ENCODE results near the gene POPDC3.

DNA sequence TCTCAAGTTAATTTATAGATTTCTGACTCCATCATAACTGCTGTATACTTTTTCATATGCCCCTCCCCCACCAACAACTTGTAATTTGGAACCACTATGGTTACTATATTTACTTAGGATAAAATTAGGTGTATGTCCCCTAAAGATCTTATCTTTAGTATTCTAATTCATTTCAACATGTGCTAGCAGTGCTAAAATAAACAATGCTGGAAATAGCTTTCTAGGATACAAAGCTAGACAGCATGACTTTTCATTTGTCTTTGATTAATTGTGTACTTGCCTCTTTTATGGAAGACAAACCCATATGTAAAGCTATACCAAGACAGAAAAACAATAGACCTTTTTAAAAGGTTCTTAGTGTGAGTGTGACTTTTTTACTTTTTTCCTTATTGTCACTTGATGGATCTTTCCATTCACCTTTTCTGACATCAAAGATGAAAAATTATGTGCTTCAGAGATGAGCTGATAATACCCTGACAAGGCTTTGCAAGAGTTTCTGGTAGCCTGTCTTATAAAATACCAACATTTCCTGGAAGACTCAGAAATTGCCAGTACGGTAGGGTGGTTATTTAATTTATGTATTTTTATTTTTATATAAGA is 31.2 kb upstream of the POPDC3 start:
- TF ChIP-seq, protein P1, sequence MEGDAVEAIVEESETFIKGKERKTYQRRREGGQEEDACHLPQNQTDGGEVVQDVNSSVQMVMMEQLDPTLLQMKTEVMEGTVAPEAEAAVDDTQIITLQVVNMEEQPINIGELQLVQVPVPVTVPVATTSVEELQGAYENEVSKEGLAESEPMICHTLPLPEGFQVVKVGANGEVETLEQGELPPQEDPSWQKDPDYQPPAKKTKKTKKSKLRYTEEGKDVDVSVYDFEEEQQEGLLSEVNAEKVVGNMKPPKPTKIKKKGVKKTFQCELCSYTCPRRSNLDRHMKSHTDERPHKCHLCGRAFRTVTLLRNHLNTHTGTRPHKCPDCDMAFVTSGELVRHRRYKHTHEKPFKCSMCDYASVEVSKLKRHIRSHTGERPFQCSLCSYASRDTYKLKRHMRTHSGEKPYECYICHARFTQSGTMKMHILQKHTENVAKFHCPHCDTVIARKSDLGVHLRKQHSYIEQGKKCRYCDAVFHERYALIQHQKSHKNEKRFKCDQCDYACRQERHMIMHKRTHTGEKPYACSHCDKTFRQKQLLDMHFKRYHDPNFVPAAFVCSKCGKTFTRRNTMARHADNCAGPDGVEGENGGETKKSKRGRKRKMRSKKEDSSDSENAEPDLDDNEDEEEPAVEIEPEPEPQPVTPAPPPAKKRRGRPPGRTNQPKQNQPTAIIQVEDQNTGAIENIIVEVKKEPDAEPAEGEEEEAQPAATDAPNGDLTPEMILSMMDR (IDR thresholded peaks at IDR 0.05; ENCODE audit: insufficient read depth, low read length, poor library complexity, severe bottlenecking): no peak
- no peak for TF ChIP-seq EZH2phosphoT487 (conservative IDR thresholded peaks at IDR 0.05; ENCODE audit: low read length)

Data from SU-DHL-6 (cell line).